Left ventricle myocardium inferior (tissue), 1 donor: ENCODE data around the gene AUH. TPM values are rescaled to one million over a fixed set of nuclear protein-coding genes. Genes with fewer than 3 reads are reported as not detected.

Experiments used
- DNase-seq: peaks from one replicate; pipeline ENCODE4 v3.0.0-alpha.2; 2020
- H3K27ac ChIP-seq: fragments of 200-600 bp; replicated peaks from 2 replicates; pipeline ENCODE4 v1.8.0; 2021
- H3K27me3 ChIP-seq: fragments of 200-600 bp; 2 replicates; pipeline ENCODE4 v1.8.0; 2021; ENCODE audit warnings: low read depth
- H3K36me3 ChIP-seq: fragments of 200-600 bp; 2 replicates; pipeline ENCODE4 v1.8.0; 2021
- H3K4me1 ChIP-seq: fragments of 200-600 bp; 2 replicates; pipeline ENCODE4 v1.8.0; 2021
- H3K4me3 ChIP-seq: fragments of 200-600 bp; 2 replicates; pipeline ENCODE4 v1.8.0; 2021; ENCODE audit warnings: mild to moderate bottlenecking, moderate library complexity
- H3K9me3 ChIP-seq: fragments of 200-600 bp; replicated peaks from 2 replicates; pipeline ENCODE4 v1.8.0; 2021
- intact Hi-C: fragments of 100-400 bp; cut with micrococcal nuclease; formaldehyde crosslinking; loops from one replicate; pipeline ENCODE4 v1.11.0; 2022
- total RNA-seq: library from RNA; stranded (reverse); fragmentation: NEBNext Ultra II Directional; extraction: Animal tissue kit (Norgen Biotek cat#: 25700); gene quantifications from one replicate; pipeline ENCODE4 v1.2.1, GENCODE V29; 2021
- TF ChIP-seq, protein P1 (sequence below): fragments of 200-600 bp; IDR thresholded peaks from 2 replicates; pipeline ENCODE4 v1.8.0; 2021; ENCODE audit warnings: antibody characterized with exemption, mild to moderate bottlenecking, borderline replicate concordance
- donor health status: DM: no; HTN: yes; CAD: no; lungs with severe emphysema.

Gene AUH
- total RNA-seq, 1 donor from 2014 or later: 44.1 TPM

DNA sequence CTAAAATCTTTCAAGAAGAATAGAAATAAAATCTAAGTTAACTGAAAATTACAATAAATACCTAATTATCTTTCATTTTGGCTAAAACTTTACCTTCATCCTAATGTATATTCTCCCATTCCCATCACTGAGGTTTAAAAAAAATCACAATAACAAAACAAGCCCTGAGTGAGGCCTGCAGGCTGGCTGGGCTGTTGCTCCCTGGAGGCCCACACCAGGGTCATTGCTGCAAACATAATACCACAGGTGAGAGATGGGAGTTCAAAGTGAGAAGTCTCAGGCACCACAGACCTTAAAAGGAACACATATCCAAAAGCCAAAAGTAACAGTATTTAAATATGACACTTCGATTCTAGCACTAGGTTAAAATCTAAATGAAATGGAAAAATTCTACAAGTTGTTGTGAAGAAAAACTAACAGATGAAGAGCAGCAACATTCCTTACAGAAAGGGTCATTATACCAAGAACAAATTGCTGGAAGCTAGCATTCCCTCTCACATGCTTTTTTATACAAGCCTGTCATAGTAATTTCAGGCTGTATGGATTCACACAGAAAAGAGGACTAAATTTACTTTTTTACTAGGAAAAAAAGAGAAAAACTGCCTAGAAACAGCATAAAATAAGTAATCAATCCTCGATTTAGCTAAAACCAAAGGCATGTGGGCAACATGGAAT is 57.8 kb downstream of the AUH start:
- Histone ChIP-seq H3K4me3 (no peak overlapping the region), H3K27me3 (no peaks in the 10 kb centered on the region), H3K36me3 (no peaks in the 10 kb centered on the region), H3K27ac (peak overlapping the region; percentile 64), H3K4me1 (peaks cover 42% of the 10 kb centered on the region), H3K9me3 (no peaks in the 10 kb centered on the region)
- intact Hi-C loops: no loop called here
- TF ChIP-seq, protein P1, sequence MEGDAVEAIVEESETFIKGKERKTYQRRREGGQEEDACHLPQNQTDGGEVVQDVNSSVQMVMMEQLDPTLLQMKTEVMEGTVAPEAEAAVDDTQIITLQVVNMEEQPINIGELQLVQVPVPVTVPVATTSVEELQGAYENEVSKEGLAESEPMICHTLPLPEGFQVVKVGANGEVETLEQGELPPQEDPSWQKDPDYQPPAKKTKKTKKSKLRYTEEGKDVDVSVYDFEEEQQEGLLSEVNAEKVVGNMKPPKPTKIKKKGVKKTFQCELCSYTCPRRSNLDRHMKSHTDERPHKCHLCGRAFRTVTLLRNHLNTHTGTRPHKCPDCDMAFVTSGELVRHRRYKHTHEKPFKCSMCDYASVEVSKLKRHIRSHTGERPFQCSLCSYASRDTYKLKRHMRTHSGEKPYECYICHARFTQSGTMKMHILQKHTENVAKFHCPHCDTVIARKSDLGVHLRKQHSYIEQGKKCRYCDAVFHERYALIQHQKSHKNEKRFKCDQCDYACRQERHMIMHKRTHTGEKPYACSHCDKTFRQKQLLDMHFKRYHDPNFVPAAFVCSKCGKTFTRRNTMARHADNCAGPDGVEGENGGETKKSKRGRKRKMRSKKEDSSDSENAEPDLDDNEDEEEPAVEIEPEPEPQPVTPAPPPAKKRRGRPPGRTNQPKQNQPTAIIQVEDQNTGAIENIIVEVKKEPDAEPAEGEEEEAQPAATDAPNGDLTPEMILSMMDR: no peak
- no peak for DNase-seq

DNA sequence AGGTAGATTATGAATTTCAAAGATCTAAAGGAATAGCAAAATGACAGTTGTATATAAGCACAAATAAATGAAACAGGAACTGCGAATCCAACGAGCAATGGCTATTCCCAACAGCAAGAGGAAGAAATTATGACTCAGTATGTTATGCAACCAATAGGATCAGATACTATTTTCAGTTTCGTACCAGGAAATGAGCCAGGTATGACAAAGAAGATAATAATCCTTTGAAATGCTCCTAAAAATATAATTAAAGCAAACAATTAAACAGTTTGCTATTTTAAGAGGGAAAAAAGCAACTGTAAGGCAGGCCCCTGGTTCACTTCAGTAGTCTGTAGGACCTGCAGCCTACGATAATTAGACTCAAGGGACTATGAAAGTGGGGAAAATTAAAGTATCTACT is 58.9 kb downstream of the AUH start:
- TF ChIP-seq, protein P1: no peak
- DNase-seq: no peak
- Histone ChIP-seq H3K4me3 (peak overlapping the region; percentile 27), H3K27ac (peak overlapping the region; percentile 64), H3K4me1 (peaks cover 42% of the 10 kb centered on the region), H3K36me3 (no peaks in the 10 kb centered on the region), H3K9me3 (no peaks in the 10 kb centered on the region), H3K27me3 (no peaks in the 10 kb centered on the region)
- intact Hi-C loops: no loop called here

DNA sequence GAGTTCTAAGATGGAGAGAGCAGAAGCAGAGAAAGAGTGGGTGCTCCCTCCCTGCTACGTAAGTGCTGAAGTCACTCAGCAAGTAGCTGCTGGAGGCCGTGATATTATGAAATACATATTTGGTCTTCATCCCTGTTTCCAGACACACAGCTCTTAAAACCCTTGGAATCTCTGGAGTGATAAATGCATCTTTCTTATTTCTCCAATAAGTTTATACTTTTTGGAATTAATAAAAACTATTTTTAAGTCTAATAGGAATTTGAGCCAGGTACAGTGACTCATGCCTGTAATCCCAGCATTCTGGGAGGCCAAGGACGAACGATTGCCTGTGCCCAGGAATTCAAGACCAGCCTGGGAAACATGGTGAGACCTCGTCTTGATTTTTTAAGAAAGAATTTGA is 60.6 kb downstream of the AUH start:
- no peak for DNase-seq
- peaks cover 36% of the 10 kb centered on the region for H3K4me1 ChIP-seq
- H3K27ac ChIP-seq: no peak overlapping the region
- no peaks in the 10 kb centered on the region for H3K9me3 ChIP-seq
- H3K27me3 ChIP-seq: no peaks in the 10 kb centered on the region
- no peak overlapping the region for H3K4me3 ChIP-seq
- intact Hi-C loops: no loop called here
- H3K36me3 ChIP-seq: peaks cover 11% of the 10 kb centered on the region
- TF ChIP-seq, protein P1: no peak

DNA sequence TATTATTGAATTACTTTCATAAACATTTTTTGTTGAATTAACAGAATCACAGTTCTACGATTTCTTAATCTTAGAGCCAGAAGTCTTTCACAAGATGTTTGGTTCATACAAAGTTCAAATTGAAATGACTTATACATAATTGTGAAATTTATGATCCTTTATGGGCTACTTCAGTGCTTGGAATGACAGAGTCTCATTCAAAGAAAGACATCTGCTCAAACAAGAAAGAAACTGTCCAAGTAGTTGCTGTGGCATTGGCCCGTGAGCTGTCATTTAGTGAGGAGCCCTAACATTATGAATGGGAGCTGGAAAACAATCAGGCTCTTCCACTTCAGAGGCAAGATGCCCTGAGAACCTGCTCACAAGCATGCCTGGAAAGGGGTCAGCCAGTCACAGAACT is 63.4 kb downstream of the AUH start:
- H3K36me3 ChIP-seq: peaks cover 39% of the 10 kb centered on the region
- H3K9me3 ChIP-seq: no peaks in the 10 kb centered on the region
- TF ChIP-seq, protein P1: no peak
- no peaks in the 10 kb centered on the region for H3K27me3 ChIP-seq
- DNase-seq: no peak
- H3K4me3 ChIP-seq: no peak overlapping the region
- no peak overlapping the region for H3K27ac ChIP-seq
- intact Hi-C loops: loop anchor here (10.0 kb wide), 1 partner anchor 204 kb away; no protein-coding TSS in a partner anchor
- H3K4me1 ChIP-seq: peaks cover 22% of the 10 kb centered on the region

DNA sequence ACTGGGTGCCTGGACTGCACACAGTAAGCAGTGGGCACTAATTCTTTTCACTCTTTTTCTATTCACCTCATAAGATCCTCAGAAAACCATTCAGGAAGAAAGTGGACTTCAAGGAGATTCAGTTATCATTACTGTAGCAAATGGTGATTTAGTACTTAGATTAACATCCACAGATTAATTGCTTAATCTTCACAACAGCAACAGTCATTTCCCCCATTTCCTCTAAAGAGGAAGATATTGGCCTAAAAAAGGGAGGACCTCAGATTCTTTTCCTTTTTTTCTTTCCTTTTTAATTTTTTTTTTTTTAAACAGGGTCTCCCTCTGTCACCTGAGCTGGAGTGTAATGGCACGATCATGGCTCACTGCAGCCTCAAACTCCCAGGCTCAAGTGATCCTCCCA is 64.4 kb downstream of the AUH start:
- Histone ChIP-seq H3K9me3 (no peaks in the 10 kb centered on the region), H3K36me3 (peaks cover 49% of the 10 kb centered on the region), H3K27ac (no peak overlapping the region), H3K27me3 (no peaks in the 10 kb centered on the region), H3K4me3 (no peak overlapping the region), H3K4me1 (peaks cover 12% of the 10 kb centered on the region)
- TF ChIP-seq, protein P1: no peak
- intact Hi-C loops: loop anchor here (10.0 kb wide), 1 partner anchor 203 kb away; no protein-coding TSS in a partner anchor
- no peak for DNase-seq
